ENCODE measurements around the gene PGPEP1. TPM values are rescaled to one million over a fixed set of nuclear protein-coding genes. Genes with fewer than 3 reads are reported as not detected.

PGPEP1 gene
- total RNA-seq, 2 donors from 2014 or later = 7.7 to 9.0 TPM

GRCh38 chr19:18292462-18292809, 48.0 kb upstream of the PGPEP1 start:
- Mint-ChIP-seq H3K9me3 (no peaks in the 10 kb centered on the region), H3K4me1 (peaks cover 11% of the 10 kb centered on the region), H3K27me3 (ENCODE audit: insufficient read depth) (no peaks in the 10 kb centered on the region), H3K36me3 (ENCODE audit: low read depth) (no peaks in the 10 kb centered on the region), H3K27ac (peak overlapping the region; percentile 99), H3K4me3 (peak overlapping the region; percentile 77)
- peaks cover 4% of the 10 kb centered on the region for H3K4me1 ChIP-seq (ENCODE audit: control insufficient read depth, insufficient read depth, low read length)
- H3K4me3 ChIP-seq (ENCODE audit: low read length) = peak overlapping the region; percentile 90
- no peaks in the 10 kb centered on the region for H3K36me3 ChIP-seq (ENCODE audit: control insufficient read depth, insufficient read depth, low read length)
- peak overlapping the region; percentile 93 for H3K9ac ChIP-seq (ENCODE audit: extremely low read depth, low read length, poor library complexity, severe bottlenecking)
- H3K27me3 ChIP-seq (ENCODE audit: control insufficient read depth, insufficient read depth, low read length, poor library complexity, severe bottlenecking) = no peaks in the 10 kb centered on the region
- DNase-seq = peak; percentile 88
- TF ChIP-seq CTCF (conservative IDR thresholded peaks at IDR 0.05) = no peak
- WGBS, 2 experiments (ENCODE audit: insufficient coverage in 1 of 2, insufficient read length in 1 of 2) = 0% methylated on average over 9 to 19 of the region's 20 CpGs
- H3K27ac ChIP-seq (ENCODE audit: low read depth, low read length) = peak overlapping the region; percentile 89
- no peaks in the 10 kb centered on the region for H3K9me3 ChIP-seq (ENCODE audit: control insufficient read depth, low read length)

- peaks cover 3% of the 10 kb centered on the region for H3K4me1 ChIP-seq (ENCODE audit: control insufficient read depth, insufficient read depth, low read length)
- H3K27me3 ChIP-seq (ENCODE audit: control insufficient read depth, insufficient read depth, low read length, poor library complexity, severe bottlenecking) = no peaks in the 10 kb centered on the region
- H3K27ac ChIP-seq (ENCODE audit: low read depth, low read length) = peak overlapping the region; percentile 89
- Mint-ChIP-seq H3K27me3 (ENCODE audit: insufficient read depth) (no peaks in the 10 kb centered on the region), H3K9me3 (no peaks in the 10 kb centered on the region), H3K36me3 (ENCODE audit: low read depth) (no peaks in the 10 kb centered on the region), H3K27ac (peak overlapping the region; percentile 99), H3K4me1 (peaks cover 10% of the 10 kb centered on the region), H3K4me3 (peak overlapping the region; percentile 77)
- H3K9me3 ChIP-seq (ENCODE audit: control insufficient read depth, low read length) = no peaks in the 10 kb centered on the region
- peak; percentile 97 for DNase-seq
- no peak for TF ChIP-seq CTCF (conservative IDR thresholded peaks at IDR 0.05)
- H3K36me3 ChIP-seq (ENCODE audit: control insufficient read depth, insufficient read depth, low read length) = no peaks in the 10 kb centered on the region
- H3K9ac ChIP-seq (ENCODE audit: extremely low read depth, low read length, poor library complexity, severe bottlenecking) = peak overlapping the region; percentile 93
- WGBS, 2 experiments (ENCODE audit: insufficient coverage in 1 of 2, insufficient read length in 1 of 2) = 21 to 22% methylated on average over 13 to 22 of the region's 31 CpGs
- H3K4me3 ChIP-seq (ENCODE audit: low read length) = peak overlapping the region; percentile 90
Observed at GRCh38 chr19:18292810-18293641, 47.4 kb upstream of the PGPEP1 start.

GRCh38 chr19:18293642-18294466, 46.5 kb upstream of the PGPEP1 start:
- no peaks in the 10 kb centered on the region for H3K36me3 Mint-ChIP-seq (ENCODE audit: low read depth)
- H3K4me1 ChIP-seq (ENCODE audit: control insufficient read depth, insufficient read depth, low read length) = no peaks in the 10 kb centered on the region
- peak overlapping the region; percentile 77 for H3K4me3 Mint-ChIP-seq
- H3K27me3 ChIP-seq (ENCODE audit: control insufficient read depth, insufficient read depth, low read length, poor library complexity, severe bottlenecking) = no peaks in the 10 kb centered on the region
- H3K4me3 ChIP-seq (ENCODE audit: low read length) = no peak overlapping the region
- no peaks in the 10 kb centered on the region for H3K9me3 ChIP-seq (ENCODE audit: control insufficient read depth, low read length)
- no peaks in the 10 kb centered on the region for H3K36me3 ChIP-seq (ENCODE audit: control insufficient read depth, insufficient read depth, low read length)
- no peaks in the 10 kb centered on the region for H3K9me3 Mint-ChIP-seq
- 73 to 75% methylated on average over 13 to 18 of the region's 18 CpGs for WGBS, 2 experiments (ENCODE audit: insufficient coverage in 1 of 2, insufficient read length in 1 of 2)
- H3K27ac Mint-ChIP-seq = peak overlapping the region; percentile 76
- no peaks in the 10 kb centered on the region for H3K27me3 Mint-ChIP-seq (ENCODE audit: insufficient read depth)
- no peak overlapping the region for H3K9ac ChIP-seq (ENCODE audit: extremely low read depth, low read length, poor library complexity, severe bottlenecking)
- DNase-seq = peak; percentile 75
- peaks cover 9% of the 10 kb centered on the region for H3K4me1 Mint-ChIP-seq
- TF ChIP-seq CTCF (conservative IDR thresholded peaks at IDR 0.05) = no peak
- H3K27ac ChIP-seq (ENCODE audit: low read depth, low read length) = peak overlapping the region; percentile 39

Data from endodermal cell (in vitro differentiated cells).